ENCODE measurements around the gene KCNH5.

KCNH5 gene

DNA sequence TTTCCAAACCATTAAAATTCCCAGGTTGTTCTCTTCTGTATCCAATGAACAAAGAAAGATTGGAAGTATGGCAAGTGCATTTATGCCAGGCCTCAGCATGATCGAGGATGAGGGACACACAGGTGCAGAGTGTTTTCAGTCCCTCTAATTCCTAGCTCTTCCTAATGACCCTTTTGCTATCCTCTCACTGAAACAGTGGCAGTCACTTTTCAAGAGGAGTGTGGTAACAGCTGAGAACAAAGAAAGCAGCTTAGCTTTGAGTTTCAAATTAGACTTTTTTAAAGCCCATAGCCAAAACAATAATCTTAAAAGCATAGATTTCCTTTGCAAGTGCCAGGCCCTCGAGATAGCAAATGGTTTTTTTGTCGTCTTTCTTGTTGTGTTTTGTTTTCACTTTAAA is 110.8 kb downstream of the KCNH5 start:
- no peaks in the 10 kb centered on the region for H3K4me1 ChIP-seq (ENCODE audit: control insufficient read depth in 1 of 2, insufficient read depth in 2 of 2, low read length in 2 of 2)
- no peaks in the 10 kb centered on the region for H3K36me3 ChIP-seq (ENCODE audit: control insufficient read depth in 1 of 2, insufficient read depth in 2 of 2, low read length in 2 of 2)
- no peak overlapping the region for H3K27ac ChIP-seq (ENCODE audit: low read length)
- no peak overlapping the region for H3K4me3 ChIP-seq (ENCODE audit: low read depth in 1 of 2, low read length in 2 of 2)
- H3K27me3 ChIP-seq (ENCODE audit: low read depth, low read length) = no peaks in the 10 kb centered on the region
- no peaks in the 10 kb centered on the region for H3K9me3 ChIP-seq (ENCODE audit: control insufficient read depth in 1 of 2, low read length in 2 of 2)

GRCh38 chr14:62921466-62921865 is 123.8 kb downstream of the KCNH5 start:
- Histone ChIP-seq H3K36me3 (ENCODE audit: control insufficient read depth in 1 of 2, insufficient read depth in 2 of 2, low read length in 2 of 2) (no peaks in the 10 kb centered on the region), H3K27me3 (ENCODE audit: low read depth, low read length) (no peaks in the 10 kb centered on the region), H3K27ac (ENCODE audit: low read length) (no peak overlapping the region), H3K9me3 (ENCODE audit: control insufficient read depth in 1 of 2, low read length in 2 of 2) (no peaks in the 10 kb centered on the region), H3K4me1 (ENCODE audit: control insufficient read depth in 1 of 2, insufficient read depth in 2 of 2, low read length in 2 of 2) (no peaks in the 10 kb centered on the region), H3K4me3 (ENCODE audit: low read depth in 1 of 2, low read length in 2 of 2) (no peak overlapping the region)

GRCh38 chr14:62916551-62916950 is 128.7 kb downstream of the KCNH5 start:
- H3K4me1 ChIP-seq (ENCODE audit: control insufficient read depth in 1 of 2, insufficient read depth in 2 of 2, low read length in 2 of 2) = no peaks in the 10 kb centered on the region
- no peaks in the 10 kb centered on the region for H3K27me3 ChIP-seq (ENCODE audit: low read depth, low read length)
- no peak overlapping the region for H3K4me3 ChIP-seq (ENCODE audit: low read depth in 1 of 2, low read length in 2 of 2)
- H3K36me3 ChIP-seq (ENCODE audit: control insufficient read depth in 1 of 2, insufficient read depth in 2 of 2, low read length in 2 of 2) = no peaks in the 10 kb centered on the region
- no peak overlapping the region for H3K27ac ChIP-seq (ENCODE audit: low read length)
- no peaks in the 10 kb centered on the region for H3K9me3 ChIP-seq (ENCODE audit: control insufficient read depth in 1 of 2, low read length in 2 of 2)

- no peaks in the 10 kb centered on the region for H3K36me3 ChIP-seq (ENCODE audit: control insufficient read depth in 1 of 2, insufficient read depth in 2 of 2, low read length in 2 of 2)
- no peaks in the 10 kb centered on the region for H3K27me3 ChIP-seq (ENCODE audit: low read depth, low read length)
- H3K27ac ChIP-seq (ENCODE audit: low read length) = no peak overlapping the region
- no peaks in the 10 kb centered on the region for H3K4me1 ChIP-seq (ENCODE audit: control insufficient read depth in 1 of 2, insufficient read depth in 2 of 2, low read length in 2 of 2)
- no peak overlapping the region for H3K4me3 ChIP-seq (ENCODE audit: low read depth in 1 of 2, low read length in 2 of 2)
- H3K9me3 ChIP-seq (ENCODE audit: control insufficient read depth in 1 of 2, low read length in 2 of 2) = no peaks in the 10 kb centered on the region
These were observed 130.4 kb downstream of the KCNH5 start for GRCh38 chr14:62914873-62915272.

- Histone ChIP-seq H3K9me3 (ENCODE audit: control insufficient read depth in 1 of 2, low read length in 2 of 2) (no peaks in the 10 kb centered on the region), H3K27ac (ENCODE audit: low read length) (no peak overlapping the region), H3K4me3 (ENCODE audit: low read depth in 1 of 2, low read length in 2 of 2) (no peak overlapping the region), H3K4me1 (ENCODE audit: control insufficient read depth in 1 of 2, insufficient read depth in 2 of 2, low read length in 2 of 2) (no peaks in the 10 kb centered on the region), H3K27me3 (ENCODE audit: low read depth, low read length) (no peaks in the 10 kb centered on the region), H3K36me3 (ENCODE audit: control insufficient read depth in 1 of 2, insufficient read depth in 2 of 2, low read length in 2 of 2) (no peaks in the 10 kb centered on the region)
These were observed 131.2 kb downstream of the KCNH5 start for GRCh38 chr14:62914025-62914424.

- H3K4me3 ChIP-seq (ENCODE audit: low read depth in 1 of 2, low read length in 2 of 2) = no peak overlapping the region
- no peaks in the 10 kb centered on the region for H3K27me3 ChIP-seq (ENCODE audit: low read depth, low read length)
- no peak overlapping the region for H3K27ac ChIP-seq (ENCODE audit: low read length)
- H3K9me3 ChIP-seq (ENCODE audit: control insufficient read depth in 1 of 2, low read length in 2 of 2) = no peaks in the 10 kb centered on the region
- no peaks in the 10 kb centered on the region for H3K4me1 ChIP-seq (ENCODE audit: control insufficient read depth in 1 of 2, insufficient read depth in 2 of 2, low read length in 2 of 2)
- H3K36me3 ChIP-seq (ENCODE audit: control insufficient read depth in 1 of 2, insufficient read depth in 2 of 2, low read length in 2 of 2) = no peaks in the 10 kb centered on the region
These were observed 136.8 kb downstream of the KCNH5 start for GRCh38 chr14:62908506-62908905.

GRCh38 chr14:62905566-62905965 is 139.7 kb downstream of the KCNH5 start:
- Histone ChIP-seq H3K27ac (ENCODE audit: low read length) (no peak overlapping the region), H3K4me1 (ENCODE audit: control insufficient read depth in 1 of 2, insufficient read depth in 2 of 2, low read length in 2 of 2) (no peaks in the 10 kb centered on the region), H3K36me3 (ENCODE audit: control insufficient read depth in 1 of 2, insufficient read depth in 2 of 2, low read length in 2 of 2) (no peaks in the 10 kb centered on the region), H3K9me3 (ENCODE audit: control insufficient read depth in 1 of 2, low read length in 2 of 2) (peaks cover 0 to 2% of the 10 kb centered on the region in 2 donors), H3K27me3 (ENCODE audit: low read depth, low read length) (no peaks in the 10 kb centered on the region), H3K4me3 (ENCODE audit: low read depth in 1 of 2, low read length in 2 of 2) (no peak overlapping the region)

GRCh38 chr14:62897771-62898170 is 147.5 kb downstream of the KCNH5 start:
- no peaks in the 10 kb centered on the region for H3K4me1 ChIP-seq (ENCODE audit: control insufficient read depth in 1 of 2, insufficient read depth in 2 of 2, low read length in 2 of 2)
- H3K4me3 ChIP-seq (ENCODE audit: low read depth in 1 of 2, low read length in 2 of 2) = no peak overlapping the region
- no peak overlapping the region for H3K27ac ChIP-seq (ENCODE audit: low read length)
- H3K9me3 ChIP-seq (ENCODE audit: control insufficient read depth in 1 of 2, low read length in 2 of 2) = peaks cover 0 to 2% of the 10 kb centered on the region in 2 donors
- H3K27me3 ChIP-seq (ENCODE audit: low read depth, low read length) = no peaks in the 10 kb centered on the region
- H3K36me3 ChIP-seq (ENCODE audit: control insufficient read depth in 1 of 2, insufficient read depth in 2 of 2, low read length in 2 of 2) = no peaks in the 10 kb centered on the region

GRCh38 chr14:62896932-62897456 is 148.3 kb downstream of the KCNH5 start:
- H3K27me3 ChIP-seq (ENCODE audit: low read depth, low read length) = no peaks in the 10 kb centered on the region
- H3K4me3 ChIP-seq (ENCODE audit: low read depth in 1 of 2, low read length in 2 of 2) = no peak overlapping the region
- H3K36me3 ChIP-seq (ENCODE audit: control insufficient read depth in 1 of 2, insufficient read depth in 2 of 2, low read length in 2 of 2) = no peaks in the 10 kb centered on the region
- peaks cover 0 to 2% of the 10 kb centered on the region in 2 donors for H3K9me3 ChIP-seq (ENCODE audit: control insufficient read depth in 1 of 2, low read length in 2 of 2)
- no peaks in the 10 kb centered on the region for H3K4me1 ChIP-seq (ENCODE audit: control insufficient read depth in 1 of 2, insufficient read depth in 2 of 2, low read length in 2 of 2)
- H3K27ac ChIP-seq (ENCODE audit: low read length) = no peak overlapping the region

GRCh38 chr14:62894736-62895135 is 150.5 kb downstream of the KCNH5 start:
- no peaks in the 10 kb centered on the region for H3K4me1 ChIP-seq (ENCODE audit: control insufficient read depth in 1 of 2, insufficient read depth in 2 of 2, low read length in 2 of 2)
- no peaks in the 10 kb centered on the region for H3K9me3 ChIP-seq (ENCODE audit: control insufficient read depth in 1 of 2, low read length in 2 of 2)
- H3K27me3 ChIP-seq (ENCODE audit: low read depth, low read length) = no peaks in the 10 kb centered on the region
- H3K4me3 ChIP-seq (ENCODE audit: low read depth in 1 of 2, low read length in 2 of 2) = no peak overlapping the region
- H3K36me3 ChIP-seq (ENCODE audit: control insufficient read depth in 1 of 2, insufficient read depth in 2 of 2, low read length in 2 of 2) = no peaks in the 10 kb centered on the region
- H3K27ac ChIP-seq (ENCODE audit: low read length) = no peak overlapping the region

DNA sequence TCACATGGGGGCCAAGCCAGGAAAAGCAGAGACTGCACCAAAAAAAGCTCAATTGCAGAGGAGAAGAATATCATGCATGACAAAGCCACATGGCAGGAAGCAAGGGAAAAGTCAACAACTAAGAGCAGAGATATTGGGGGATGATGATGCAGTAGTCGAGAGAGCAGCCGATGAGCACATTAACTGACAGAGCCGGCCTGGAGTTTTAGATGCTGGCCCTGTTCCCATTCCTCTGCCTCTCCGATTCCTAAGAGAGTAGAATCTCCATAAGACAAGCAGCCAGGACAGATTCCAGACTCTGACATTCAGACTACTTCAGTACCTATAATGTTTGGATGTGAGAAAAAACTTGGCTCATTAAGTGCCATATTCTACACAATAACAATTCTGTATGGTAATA is 155.9 kb downstream of the KCNH5 start:
- no peaks in the 10 kb centered on the region for H3K36me3 ChIP-seq (ENCODE audit: control insufficient read depth in 1 of 2, insufficient read depth in 2 of 2, low read length in 2 of 2)
- no peak overlapping the region for H3K27ac ChIP-seq (ENCODE audit: low read length)
- no peak overlapping the region for H3K4me3 ChIP-seq (ENCODE audit: low read depth in 1 of 2, low read length in 2 of 2)
- H3K27me3 ChIP-seq (ENCODE audit: low read depth, low read length) = no peaks in the 10 kb centered on the region
- no peaks in the 10 kb centered on the region for H3K9me3 ChIP-seq (ENCODE audit: control insufficient read depth in 1 of 2, low read length in 2 of 2)
- H3K4me1 ChIP-seq (ENCODE audit: control insufficient read depth in 1 of 2, insufficient read depth in 2 of 2, low read length in 2 of 2) = no peaks in the 10 kb centered on the region

GRCh38 chr14:62886461-62886860 is 158.8 kb downstream of the KCNH5 start:
- Histone ChIP-seq H3K4me3 (ENCODE audit: low read depth in 1 of 2, low read length in 2 of 2) (no peak overlapping the region), H3K4me1 (ENCODE audit: control insufficient read depth in 1 of 2, insufficient read depth in 2 of 2, low read length in 2 of 2) (no peaks in the 10 kb centered on the region), H3K36me3 (ENCODE audit: control insufficient read depth in 1 of 2, insufficient read depth in 2 of 2, low read length in 2 of 2) (no peaks in the 10 kb centered on the region), H3K27me3 (ENCODE audit: low read depth, low read length) (no peaks in the 10 kb centered on the region), H3K27ac (ENCODE audit: low read length) (no peak overlapping the region), H3K9me3 (ENCODE audit: control insufficient read depth in 1 of 2, low read length in 2 of 2) (no peaks in the 10 kb centered on the region)
